Stimulated activated naive B cell treated with anti-CD40 and anti-IgM and Interleukin-4, amounts not matched to agents 10 μg/mL and 1 μg/mL and 100 μg/mL, for 72 hours (primary cell): ENCODE data around the gene RNPEPL1.
"Not testable (repeated sequence)": the region's sequence is repeated elsewhere in the genome, so short reads cannot be mapped to it uniquely, and the experiment has no call there.

ENCODE experiments used
- ATAC-seq, 2 donors: fragments of 150-1000 bp; cut with Tn5 transposase; replicated peaks; 2 replicates each; pipeline ENCODE4 v1.10.0; 2021; ENCODE audit warnings: moderate library complexity in 1 of 2
- DNase-seq: peaks from one replicate; pipeline ENCODE4 v3.0.0; 2021
- H3K27ac Mint-ChIP-seq: one replicate; pipeline ENCODE4 v1.8.0; 2022; ENCODE audit warnings: mild to moderate bottlenecking, mixed read lengths
- H3K27me3 Mint-ChIP-seq, 2 donors: one replicate each; pipeline ENCODE4 v1.8.0; 2022; ENCODE audit warnings: mixed read lengths in 2 of 2
- H3K36me3 Mint-ChIP-seq, 2 donors: one replicate each; pipeline ENCODE4 v1.8.0; 2022; ENCODE audit warnings: mixed read lengths in 2 of 2, mild to moderate bottlenecking in 1 of 2
- H3K4me1 Mint-ChIP-seq, 2 donors: one replicate each; pipeline ENCODE4 v1.8.0; 2022; ENCODE audit warnings: mixed read lengths in 2 of 2, mild to moderate bottlenecking in 1 of 2
- H3K4me3 Mint-ChIP-seq, 2 donors: one replicate each; pipeline ENCODE4 v1.8.0; 2022; ENCODE audit warnings: mild to moderate bottlenecking in 2 of 2, mixed read lengths in 2 of 2, moderate library complexity in 1 of 2
- H3K9me3 Mint-ChIP-seq, 2 donors: one replicate each; pipeline ENCODE4 v1.8.0; 2022; ENCODE audit warnings: mixed read lengths in 2 of 2, mild to moderate bottlenecking in 1 of 2

RNPEPL1 gene

DNA sequence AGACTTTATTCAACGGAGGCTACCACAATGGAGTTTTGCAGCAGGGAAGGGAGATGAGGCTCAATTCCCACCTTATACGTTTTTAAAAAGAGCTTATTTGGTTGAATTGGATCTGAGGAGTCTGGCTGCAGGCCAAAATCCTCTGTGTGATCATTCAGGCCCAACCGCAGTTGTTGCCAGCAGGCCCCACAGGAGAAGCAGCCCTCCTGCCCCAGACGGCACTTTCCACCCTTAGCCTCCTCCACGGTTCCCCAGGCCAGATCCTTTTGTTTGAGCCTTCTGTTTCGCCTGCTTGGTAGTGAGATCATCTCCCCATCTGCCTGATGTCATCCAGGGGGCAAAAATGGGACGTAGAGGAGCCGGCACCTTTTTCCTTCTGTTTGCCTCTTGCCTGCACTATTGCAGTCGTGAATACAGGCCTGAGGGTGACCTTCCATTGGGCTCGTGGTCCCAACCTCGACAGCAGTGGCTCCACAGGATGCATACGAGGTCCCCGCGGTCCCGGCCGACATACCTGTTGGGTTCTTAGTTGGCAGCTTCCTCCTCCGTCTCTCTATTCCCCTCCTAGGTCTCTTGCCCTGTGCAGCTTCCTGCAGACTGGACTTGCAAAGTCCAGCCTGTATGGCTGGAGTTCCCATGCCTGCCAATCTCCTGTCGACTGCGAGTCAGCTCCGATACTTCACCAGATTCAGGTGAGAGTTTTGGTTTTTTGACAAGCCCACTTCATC is 47.7 kb downstream of the RNPEPL1 start:
- DNase-seq (no peak), ATAC-seq (no peak)
- H3K36me3 Mint-ChIP-seq: peaks cover 25 to 36% of the 10 kb centered on the region in 2 donors
- H3K9me3 Mint-ChIP-seq: peaks cover 3 to 5% of the 10 kb centered on the region in 2 donors
- H3K4me1 Mint-ChIP-seq: peaks cover 20 to 21% of the 10 kb centered on the region in 2 donors
- no peak overlapping the region for H3K4me3 Mint-ChIP-seq
- H3K27ac Mint-ChIP-seq: no peak overlapping the region
- no peaks in the 10 kb centered on the region for H3K27me3 Mint-ChIP-seq

DNA sequence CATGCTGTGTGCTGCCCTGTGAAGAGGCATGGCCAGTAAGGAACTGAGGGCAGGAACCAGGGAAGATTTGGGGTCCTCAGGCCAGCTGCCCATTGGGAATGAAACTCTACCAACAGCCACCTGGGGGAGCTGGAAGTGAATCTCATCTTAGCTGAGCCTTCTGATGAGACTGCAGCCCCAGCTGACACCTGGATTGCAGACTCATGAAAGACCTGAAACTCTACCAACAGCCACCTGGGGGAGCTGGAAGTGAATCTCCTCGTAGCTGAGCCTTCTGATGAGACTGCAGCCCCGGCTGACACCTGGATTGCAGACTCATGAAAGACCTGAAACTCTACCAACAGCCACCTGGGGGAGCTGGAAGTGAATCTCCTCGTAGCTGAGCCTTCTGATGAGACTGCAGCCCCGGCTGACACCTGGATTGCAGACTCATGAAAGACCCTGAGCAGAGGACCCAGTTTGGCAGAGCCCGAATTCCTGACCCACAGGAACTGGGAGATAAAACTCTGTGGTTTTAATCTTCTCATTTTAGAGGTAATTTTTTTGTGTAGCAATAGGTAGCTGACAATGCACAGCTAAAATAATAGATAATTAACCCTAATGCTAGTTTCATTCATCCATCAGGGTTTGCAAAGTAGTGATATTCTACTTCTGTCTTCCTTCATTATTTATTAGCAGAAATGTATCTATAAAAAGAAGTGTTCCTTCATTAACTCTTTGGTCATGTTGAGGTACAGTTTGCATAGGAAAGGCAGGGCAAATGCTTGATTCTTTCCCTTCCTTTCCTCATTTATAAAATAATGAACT is 48.8 kb downstream of the RNPEPL1 start:
- not testable (repeated sequence) for H3K9me3 Mint-ChIP-seq, ATAC-seq, H3K27me3 Mint-ChIP-seq, H3K4me3 Mint-ChIP-seq, DNase-seq, H3K27ac Mint-ChIP-seq
- peaks cover 17 to 24% of the 10 kb centered on the region in 2 donors for H3K4me1 Mint-ChIP-seq
- peaks cover 21 to 26% of the 10 kb centered on the region in 2 donors for H3K36me3 Mint-ChIP-seq

- Mint-ChIP-seq H3K36me3 (peaks cover 24 to 26% of the 10 kb centered on the region in 2 donors), H3K27me3 (peaks cover 0 to 17% of the 10 kb centered on the region in 2 donors), H3K27ac (no peak overlapping the region), H3K4me3 (no peak overlapping the region), H3K4me1 (peaks cover 25 to 28% of the 10 kb centered on the region in 2 donors), H3K9me3 (peaks cover 3 to 5% of the 10 kb centered on the region in 2 donors)
- DNase-seq: no peak
- no peak for ATAC-seq
Observed at GRCh38 chr2:240618776-240619175, 50.5 kb downstream of the RNPEPL1 start.

DNA sequence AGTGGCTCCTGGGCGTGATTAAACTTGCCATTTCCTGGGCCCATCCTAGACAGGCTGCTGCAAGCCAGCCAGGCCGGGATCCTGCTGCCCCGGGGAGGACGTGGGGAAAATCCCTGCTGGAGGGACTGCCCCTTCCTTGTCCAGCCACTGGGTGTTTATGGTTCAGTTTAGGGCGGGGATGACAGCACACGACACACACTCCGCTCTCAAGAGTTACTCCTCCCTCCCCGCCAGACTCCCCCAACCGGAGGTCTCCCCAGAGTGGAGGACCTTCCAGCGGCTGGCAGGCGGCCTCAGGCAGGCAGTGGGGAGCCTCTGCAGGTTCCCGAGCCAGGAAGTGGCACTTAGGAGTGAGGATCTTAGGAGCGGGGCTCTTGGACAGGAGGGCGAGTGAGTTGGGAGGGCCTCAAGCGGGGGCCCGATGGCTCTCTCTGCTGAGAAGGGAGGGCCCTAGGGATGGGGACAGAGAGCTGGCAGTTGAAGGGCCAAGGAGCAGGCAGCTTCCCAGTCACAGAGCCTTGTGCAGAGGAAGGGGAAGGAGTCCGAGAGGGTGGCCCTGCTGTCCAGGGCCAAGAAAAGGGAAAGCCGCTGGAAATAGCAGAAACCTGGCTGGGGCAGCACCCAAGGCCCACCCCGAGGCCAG is 51.3 kb downstream of the RNPEPL1 start:
- no peak for ATAC-seq
- Mint-ChIP-seq H3K27ac (peak overlapping the region; percentile 93), H3K4me3 (peak overlapping the region in 1 of 2 donors; percentile 13), H3K4me1 (peaks cover 32 to 36% of the 10 kb centered on the region in 2 donors), H3K36me3 (peaks cover 24 to 26% of the 10 kb centered on the region in 2 donors), H3K9me3 (peaks cover 3 to 5% of the 10 kb centered on the region in 2 donors), H3K27me3 (peaks cover 0 to 25% of the 10 kb centered on the region in 2 donors)
- no peak for DNase-seq

GRCh38 chr2:240620149-240620731 is 52.0 kb downstream of the RNPEPL1 start:
- H3K27ac Mint-ChIP-seq: no peak overlapping the region
- DNase-seq (no peak), ATAC-seq (no peak)
- peaks cover 0 to 31% of the 10 kb centered on the region in 2 donors for H3K27me3 Mint-ChIP-seq
- H3K9me3 Mint-ChIP-seq: peaks cover 3 to 5% of the 10 kb centered on the region in 2 donors
- H3K4me3 Mint-ChIP-seq: no peak overlapping the region
- H3K36me3 Mint-ChIP-seq: peaks cover 24 to 26% of the 10 kb centered on the region in 2 donors
- peaks cover 37 to 42% of the 10 kb centered on the region in 2 donors for H3K4me1 Mint-ChIP-seq

DNA sequence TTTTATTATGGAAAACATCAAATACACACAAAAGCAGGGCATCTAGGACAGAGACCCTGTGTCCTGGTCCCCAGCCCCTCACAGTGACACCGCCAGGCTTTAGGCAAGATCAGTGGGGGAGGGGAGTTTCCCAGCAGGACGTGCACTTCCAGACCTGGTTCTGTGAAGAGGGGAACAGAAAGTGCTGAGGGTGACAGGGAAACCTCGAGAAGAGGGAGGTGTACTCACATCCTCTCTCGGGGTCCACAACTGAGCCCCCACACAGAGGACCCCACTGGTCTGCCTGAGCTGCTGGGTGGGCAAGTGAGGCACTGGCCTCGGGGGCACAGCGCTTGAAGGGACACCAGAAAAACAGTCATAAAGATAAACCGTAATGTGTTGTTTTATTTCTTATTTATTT is 52.6 kb downstream of the RNPEPL1 start:
- H3K27me3 Mint-ChIP-seq: peaks cover 0 to 35% of the 10 kb centered on the region in 2 donors
- peaks cover 3 to 5% of the 10 kb centered on the region in 2 donors for H3K9me3 Mint-ChIP-seq
- ATAC-seq (no peak), DNase-seq (peak; percentile 29)
- H3K36me3 Mint-ChIP-seq: peaks cover 26% of the 10 kb centered on the region in 2 donors
- peak overlapping the region; percentile 65 for H3K27ac Mint-ChIP-seq
- H3K4me1 Mint-ChIP-seq: peaks cover 40 to 47% of the 10 kb centered on the region in 2 donors
- peak overlapping the region in 1 of 2 donors; percentile 16 for H3K4me3 Mint-ChIP-seq

DNA sequence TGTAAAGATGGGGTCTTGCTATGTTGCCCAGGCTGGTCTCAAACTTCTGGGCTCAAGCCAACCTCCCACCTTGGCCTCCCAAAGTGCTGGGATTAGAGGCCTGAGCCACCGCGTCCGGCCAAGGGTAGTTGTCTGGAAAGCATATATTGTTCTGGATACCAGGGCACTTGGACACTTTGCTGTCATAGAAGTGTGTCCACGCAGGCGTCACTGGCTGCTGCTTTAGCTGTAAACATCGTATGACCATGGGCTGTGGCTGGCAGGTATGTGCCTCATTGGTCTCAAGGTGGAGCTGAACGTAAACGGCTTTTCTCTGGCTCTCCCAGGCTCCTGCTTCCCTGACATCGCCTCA is 53.8 kb downstream of the RNPEPL1 start:
- DNase-seq (no peak), ATAC-seq (no peak)
- H3K27me3 Mint-ChIP-seq: peaks cover 0 to 35% of the 10 kb centered on the region in 2 donors
- H3K4me1 Mint-ChIP-seq: peaks cover 46 to 56% of the 10 kb centered on the region in 2 donors
- H3K27ac Mint-ChIP-seq: peak overlapping the region; percentile 82
- H3K36me3 Mint-ChIP-seq: peaks cover 18 to 19% of the 10 kb centered on the region in 2 donors
- H3K9me3 Mint-ChIP-seq: no peaks in the 10 kb centered on the region
- H3K4me3 Mint-ChIP-seq: no peak overlapping the region

- Mint-ChIP-seq H3K4me3 (no peak overlapping the region), H3K9me3 (no peaks in the 10 kb centered on the region), H3K27me3 (peaks cover 0 to 35% of the 10 kb centered on the region in 2 donors), H3K27ac (peak overlapping the region; percentile 82), H3K4me1 (peaks cover 47 to 57% of the 10 kb centered on the region in 2 donors), H3K36me3 (peaks cover 18% of the 10 kb centered on the region in 2 donors)
- no peak for ATAC-seq
- DNase-seq: no peak
Observed at GRCh38 chr2:240622531-240623235, 54.4 kb downstream of the RNPEPL1 start.

GRCh38 chr2:240623531-240624010 is 55.3 kb downstream of the RNPEPL1 start:
- DNase-seq (no peak), ATAC-seq (no peak)
- peaks cover 11 to 17% of the 10 kb centered on the region in 2 donors for H3K36me3 Mint-ChIP-seq
- H3K4me3 Mint-ChIP-seq: no peak overlapping the region
- peaks cover 47 to 57% of the 10 kb centered on the region in 2 donors for H3K4me1 Mint-ChIP-seq
- H3K27me3 Mint-ChIP-seq: peaks cover 0 to 35% of the 10 kb centered on the region in 2 donors
- H3K27ac Mint-ChIP-seq: no peak overlapping the region
- H3K9me3 Mint-ChIP-seq: no peaks in the 10 kb centered on the region

- H3K27me3 Mint-ChIP-seq: peaks cover 0 to 35% of the 10 kb centered on the region in 2 donors
- ATAC-seq (peak in 1 of 2 donors; percentile 0), DNase-seq (no peak)
- H3K4me3 Mint-ChIP-seq: no peak overlapping the region
- no peaks in the 10 kb centered on the region for H3K9me3 Mint-ChIP-seq
- H3K4me1 Mint-ChIP-seq: peaks cover 42 to 57% of the 10 kb centered on the region in 2 donors
- peaks cover 4 to 10% of the 10 kb centered on the region in 2 donors for H3K36me3 Mint-ChIP-seq
- H3K27ac Mint-ChIP-seq: peak overlapping the region; percentile 93
Observed at GRCh38 chr2:240624011-240624949, 56.0 kb downstream of the RNPEPL1 start.

GRCh38 chr2:240624950-240625621 is 56.8 kb downstream of the RNPEPL1 start, which contains the start of gene GPR35:
TSS of gene GPR35 (plus strand) at chr2:240625480. CDS start at chr2:240629953, 4,473 bp downstream.
- H3K27ac Mint-ChIP-seq: peak within 1 kb of the TSS; percentile 93
- DNase-seq (peak; percentile 83), ATAC-seq (peak; percentile 64 to 73)
- peaks cover 0 to 35% of the 10 kb centered on the region in 2 donors for H3K27me3 Mint-ChIP-seq
- peaks cover 0 to 10% of the 10 kb centered on the region in 2 donors for H3K36me3 Mint-ChIP-seq
- peaks cover 38 to 51% of the 10 kb centered on the region in 2 donors for H3K4me1 Mint-ChIP-seq
- no peaks in the 10 kb centered on the region for H3K9me3 Mint-ChIP-seq
- peak within 1 kb of the TSS; percentile 82 to 83 for H3K4me3 Mint-ChIP-seq
